Stimulated activated CD8-positive, alpha-beta memory T cell treated with anti-CD3 and anti-CD28 coated beads, Interleukin-4, amount 100 ng/mL, for 1 hour (primary cell): ENCODE measurements around the gene ABI3BP.
"Not testable (repeated sequence)": the region's sequence is repeated elsewhere in the genome, so short reads cannot be mapped to it uniquely, and the experiment has no call there.

Experiments used
- DNase-seq, 2 donors: peaks; one replicate each; pipeline ENCODE4 v3.0.0-alpha.2; 2020; ENCODE audit warnings: low read depth in 2 of 2, low spot score in 1 of 2

ABI3BP gene, protein sequence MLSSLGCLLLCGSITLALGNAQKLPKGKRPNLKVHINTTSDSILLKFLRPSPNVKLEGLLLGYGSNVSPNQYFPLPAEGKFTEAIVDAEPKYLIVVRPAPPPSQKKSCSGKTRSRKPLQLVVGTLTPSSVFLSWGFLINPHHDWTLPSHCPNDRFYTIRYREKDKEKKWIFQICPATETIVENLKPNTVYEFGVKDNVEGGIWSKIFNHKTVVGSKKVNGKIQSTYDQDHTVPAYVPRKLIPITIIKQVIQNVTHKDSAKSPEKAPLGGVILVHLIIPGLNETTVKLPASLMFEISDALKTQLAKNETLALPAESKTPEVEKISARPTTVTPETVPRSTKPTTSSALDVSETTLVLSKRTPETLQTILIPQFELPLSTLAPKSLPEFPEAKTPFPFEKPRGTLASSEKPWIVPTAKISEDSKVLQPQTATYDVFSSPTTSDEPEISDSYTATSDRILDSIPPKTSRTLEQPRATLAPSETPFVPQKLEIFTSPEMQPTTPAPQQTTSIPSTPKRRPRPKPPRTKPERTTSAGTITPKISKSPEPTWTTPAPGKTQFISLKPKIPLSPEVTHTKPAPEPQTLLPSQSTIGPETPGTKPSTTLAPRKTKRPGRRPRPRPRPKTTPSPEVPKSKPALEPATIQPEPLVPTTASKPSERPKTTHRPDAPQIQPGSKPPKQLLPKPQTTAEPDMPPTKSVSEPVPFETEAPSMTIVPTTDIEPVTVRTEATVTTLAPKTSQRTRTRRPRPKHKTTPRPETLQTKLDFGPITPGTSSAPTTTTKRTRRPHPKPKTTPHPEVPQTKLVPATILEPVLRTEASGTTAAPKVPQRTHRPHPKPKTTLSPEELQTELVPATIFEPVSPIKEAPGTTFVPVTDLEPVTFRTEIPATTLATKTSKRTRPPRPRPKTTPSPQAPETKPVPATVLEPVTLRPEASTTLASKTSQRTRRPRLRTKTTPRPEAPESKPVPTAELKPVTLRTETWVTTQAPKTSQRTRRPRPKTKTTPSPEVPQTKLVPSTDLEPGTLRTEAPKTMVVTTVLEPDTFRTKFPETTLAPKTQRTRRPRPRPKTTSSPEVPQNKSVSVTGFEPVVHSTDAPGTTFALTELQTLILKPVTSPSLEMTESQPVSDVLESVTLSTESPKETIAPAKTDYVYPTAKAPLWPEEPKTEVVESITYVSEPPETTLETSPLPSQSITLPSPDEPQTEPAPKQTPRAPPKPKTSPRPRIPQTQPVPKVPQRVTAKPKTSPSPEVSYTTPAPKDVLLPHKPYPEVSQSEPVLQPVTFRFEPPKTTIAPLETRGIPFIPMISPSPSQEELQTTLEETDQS (N-terminal part only)

DNA sequence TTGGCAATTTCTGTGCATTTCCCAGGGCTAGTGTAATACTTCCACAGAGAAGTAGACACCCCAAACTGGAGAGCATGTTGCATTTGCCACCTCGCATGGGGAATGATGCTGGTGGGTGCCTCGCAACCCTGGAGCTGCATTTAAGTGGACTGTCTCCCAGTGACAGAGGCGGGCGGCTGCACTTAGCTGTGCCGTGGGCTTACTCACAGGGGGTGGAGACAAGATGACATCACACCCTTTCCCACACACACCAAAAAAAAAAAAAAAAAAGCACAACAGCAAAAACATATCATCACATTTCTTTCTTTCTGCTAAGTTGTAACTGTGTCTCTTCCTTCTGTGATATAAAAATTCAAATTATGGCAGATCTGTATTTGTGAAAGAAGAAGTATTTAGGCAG is at the start of gene ABI3BP:
Gene ABI3BP (minus strand): TSS at position 113 of the 400 bp plus-strand sequence. CDS start 37 bp downstream, at position 76.
- no peak for DNase-seq

DNA sequence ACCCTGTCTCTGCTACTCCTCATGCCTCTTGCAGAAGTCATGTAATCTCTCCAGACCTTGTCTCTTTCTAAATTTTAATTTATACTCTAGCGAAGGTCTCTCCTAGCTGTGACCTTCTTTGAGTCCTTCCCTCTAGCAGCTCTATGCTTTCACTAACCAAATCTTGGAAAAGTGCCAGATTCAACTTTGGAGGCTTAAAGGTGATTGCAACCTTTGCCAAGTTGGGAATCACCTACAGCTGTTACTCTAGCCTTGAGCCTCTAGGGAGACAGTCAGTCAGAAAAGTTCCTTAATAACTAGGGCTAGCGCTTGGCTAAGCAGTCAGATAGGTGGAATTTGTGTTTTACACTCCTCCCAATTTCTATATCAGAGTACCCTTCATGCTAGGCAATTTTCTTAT is 46.1 kb upstream of the ABI3BP start:
- DNase-seq: no peak

DNA sequence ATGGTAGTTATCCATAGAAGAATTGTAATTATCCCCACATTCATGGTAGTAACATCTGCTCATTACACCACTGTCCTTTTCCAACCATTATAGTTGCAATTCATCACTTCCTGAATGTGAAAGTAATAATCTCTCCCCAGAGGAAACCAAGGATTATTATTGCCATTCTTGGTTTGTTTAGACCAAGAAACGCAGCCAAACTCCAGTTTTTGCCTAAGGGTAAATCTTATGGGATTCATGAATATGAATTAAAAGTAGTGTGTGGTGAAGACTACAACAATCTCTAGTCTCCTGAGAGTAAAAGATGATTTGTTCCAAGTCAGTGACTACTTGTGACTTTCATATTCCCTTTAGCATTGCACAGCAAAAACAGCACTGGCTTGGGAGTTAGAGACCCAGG is 45.7 kb upstream of the ABI3BP start:
- no peak for DNase-seq

DNA sequence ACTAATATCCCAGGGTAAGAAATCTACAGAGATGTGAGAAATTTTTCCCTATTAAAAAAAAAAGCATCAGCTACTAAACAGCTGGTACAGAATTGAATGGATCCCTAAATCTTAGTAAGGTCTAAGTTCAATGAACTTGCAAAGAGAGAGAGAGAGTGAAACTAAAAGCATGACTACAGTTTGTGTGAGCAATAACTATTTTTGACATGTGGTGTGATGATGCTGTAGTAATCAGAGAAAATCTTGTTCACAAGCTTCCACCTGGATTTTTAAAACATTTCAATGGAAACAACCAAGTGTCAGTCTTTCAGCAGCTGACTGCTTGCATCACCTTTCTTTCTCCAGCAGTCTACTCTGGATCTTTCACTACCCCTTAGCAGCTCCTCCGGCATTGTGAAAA is 45.2 kb upstream of the ABI3BP start:
- no peak for DNase-seq

DNA sequence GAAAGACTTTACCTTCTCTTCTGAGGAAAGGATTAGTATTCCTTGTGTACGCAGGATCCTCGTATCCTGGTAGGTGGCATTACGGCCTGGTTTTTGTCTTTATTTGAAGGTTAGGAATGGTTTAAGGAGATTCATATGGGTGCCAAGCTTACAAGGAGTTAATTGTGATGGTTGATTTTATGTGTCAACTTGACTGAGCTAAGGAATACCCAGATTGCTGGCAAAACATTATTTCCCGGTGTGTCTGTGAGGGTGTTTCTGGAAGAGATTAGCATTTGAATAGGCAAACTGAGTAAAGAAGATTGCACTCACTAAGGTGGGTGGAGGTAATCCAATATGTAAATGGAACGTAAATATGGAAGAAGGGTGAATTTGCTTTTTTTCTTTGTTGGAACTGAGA is 44.4 kb upstream of the ABI3BP start:
- DNase-seq: no peak

DNA sequence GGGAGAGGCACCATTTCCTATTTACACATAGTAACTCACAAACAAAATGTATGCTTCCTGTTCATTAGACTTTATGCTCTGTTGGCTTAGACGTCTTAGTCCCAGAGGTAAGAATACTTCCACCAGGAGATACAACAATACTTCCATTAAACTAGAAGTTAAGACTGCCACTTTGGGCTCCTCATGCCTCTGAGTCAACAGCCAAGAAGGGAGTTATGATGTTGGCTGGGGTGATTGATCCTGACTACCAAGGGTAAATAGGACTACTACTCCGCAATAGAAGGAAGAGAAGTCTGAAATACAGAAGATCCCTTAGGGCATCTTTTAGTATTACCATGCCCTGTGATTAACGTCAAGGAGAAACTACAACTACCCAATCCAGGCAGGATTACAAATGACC is 43.5 kb upstream of the ABI3BP start:
- DNase-seq: no peak

DNA sequence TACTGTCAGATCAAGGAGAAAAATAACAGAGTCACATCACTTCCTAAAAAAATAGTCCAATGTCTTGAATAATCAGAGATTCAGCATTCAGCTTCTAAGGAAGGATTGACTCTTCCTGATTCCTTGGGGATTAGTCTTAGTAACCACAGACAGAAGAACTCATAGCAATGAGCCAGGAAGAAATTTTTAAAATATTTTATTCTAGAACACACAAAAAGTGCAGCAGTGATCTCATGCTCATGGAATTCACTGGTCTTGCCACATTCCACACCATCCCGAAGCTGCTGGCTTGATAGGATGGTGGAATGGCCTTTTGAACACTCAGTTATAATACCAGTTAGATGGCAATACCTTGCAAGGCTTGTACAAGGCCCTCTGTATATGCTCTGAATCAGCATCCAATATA is 43.0 kb upstream of the ABI3BP start:
- no peak for DNase-seq

DNA sequence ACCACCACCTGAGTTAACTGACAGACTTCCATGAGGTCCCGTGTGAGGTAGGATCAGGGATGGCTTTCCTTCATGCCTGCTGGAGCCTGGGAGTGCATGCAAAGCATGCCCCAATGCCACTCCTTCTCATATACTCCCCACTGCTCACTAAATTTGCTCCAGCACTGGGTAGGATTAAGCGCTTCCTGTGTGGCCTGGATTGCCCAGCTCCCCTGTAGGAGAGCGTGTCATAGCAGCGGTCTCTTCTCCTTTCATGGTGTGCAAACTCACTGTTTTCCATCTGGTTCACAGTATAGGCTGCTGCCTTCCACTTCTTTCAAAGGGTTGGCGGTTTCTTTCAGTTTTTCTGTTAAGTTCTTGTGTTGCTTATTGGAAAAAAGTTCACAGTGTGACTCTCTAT is 34.1 kb upstream of the ABI3BP start:
- DNase-seq: no peak

DNA sequence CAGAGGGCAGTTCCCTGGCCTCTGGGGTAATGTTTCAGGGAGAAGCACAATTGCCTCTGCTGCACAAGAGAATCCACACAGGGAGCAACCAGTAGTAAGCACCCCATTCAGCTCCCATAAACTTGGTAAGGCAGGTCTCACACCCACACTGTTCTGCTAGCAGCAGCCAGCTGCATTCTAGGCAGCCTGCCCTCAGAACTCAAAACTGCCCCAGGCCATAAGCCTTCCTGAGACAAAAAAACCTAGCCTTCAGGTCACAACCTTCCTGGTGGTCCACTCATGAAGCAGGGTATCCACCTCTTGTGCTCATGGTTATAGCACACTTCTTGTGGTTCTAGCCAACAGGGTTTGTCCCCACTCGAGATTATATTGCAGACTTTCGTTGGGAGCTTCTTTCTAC is 33.7 kb upstream of the ABI3BP start:
- DNase-seq: no peak

DNA sequence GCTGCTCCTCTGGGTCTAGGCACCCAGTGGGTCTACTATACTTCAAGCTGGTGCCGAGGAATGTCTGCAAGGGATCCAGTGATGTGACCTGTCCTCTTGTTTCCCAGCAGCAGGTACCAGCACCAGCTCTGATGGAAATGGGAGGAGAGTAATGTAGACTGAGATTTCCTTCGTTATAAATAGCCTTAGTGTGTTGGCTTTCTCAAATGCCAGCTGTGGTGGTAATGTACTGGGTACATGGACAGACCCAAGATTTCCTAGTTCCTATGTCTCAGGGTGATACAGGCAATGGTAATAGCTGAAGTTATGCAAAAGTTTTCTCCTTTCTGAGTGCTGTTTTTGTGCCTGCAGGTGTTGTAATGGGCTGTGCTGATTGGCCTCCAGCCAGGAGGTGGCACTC is 33.0 kb upstream of the ABI3BP start:
- DNase-seq: no peak

DNA sequence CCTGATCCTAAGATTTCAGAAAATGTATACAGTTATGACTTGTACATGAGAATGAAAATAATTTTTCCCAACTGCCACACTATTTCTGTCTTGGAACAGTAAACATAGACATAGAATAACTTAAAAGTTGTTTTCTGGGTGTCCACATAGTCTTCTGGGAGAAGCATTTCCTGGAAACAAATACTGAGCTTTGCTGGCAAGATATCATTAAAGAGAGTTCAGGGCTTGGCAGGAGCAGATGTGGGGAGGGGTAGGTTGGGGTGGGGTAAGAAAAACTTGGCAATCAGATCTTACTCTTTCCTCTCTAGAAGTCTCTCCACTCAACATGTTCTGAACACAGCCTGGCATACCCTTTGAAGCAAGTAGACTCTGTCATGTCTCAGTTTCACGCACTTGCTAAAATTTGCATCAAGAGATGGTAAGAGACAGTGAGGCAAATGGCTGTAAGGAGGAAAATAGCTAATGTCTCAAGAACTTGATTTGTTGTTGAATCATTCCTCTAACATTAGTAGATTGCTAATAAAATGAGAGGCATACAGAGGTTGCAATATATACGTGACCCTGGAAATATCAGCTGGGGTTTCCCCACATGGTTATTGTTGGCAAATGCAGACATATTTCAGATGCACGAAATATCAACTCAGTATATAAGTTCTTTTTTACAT is 27.3 kb upstream of the ABI3BP start:
- no peak for DNase-seq

DNA sequence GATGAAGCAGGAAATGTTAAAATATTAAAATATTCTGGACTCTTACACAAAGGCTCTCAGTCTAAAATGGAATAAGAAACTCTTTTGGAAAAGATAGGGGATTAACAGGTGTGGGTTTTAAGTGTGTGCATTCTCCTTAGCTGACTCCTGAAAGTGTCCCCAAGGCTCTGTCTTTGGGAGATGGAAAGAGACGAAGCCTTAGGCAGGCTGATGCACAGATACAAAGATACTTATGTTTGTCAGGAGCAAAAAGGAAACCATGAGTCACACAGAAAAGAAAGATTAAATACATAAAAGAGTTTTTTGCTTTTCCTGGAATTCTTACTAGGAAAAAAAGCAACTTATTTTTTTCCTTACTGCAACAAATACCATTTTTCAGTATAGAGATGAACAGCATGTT is 23.8 kb upstream of the ABI3BP start:
- no peak for DNase-seq

DNA sequence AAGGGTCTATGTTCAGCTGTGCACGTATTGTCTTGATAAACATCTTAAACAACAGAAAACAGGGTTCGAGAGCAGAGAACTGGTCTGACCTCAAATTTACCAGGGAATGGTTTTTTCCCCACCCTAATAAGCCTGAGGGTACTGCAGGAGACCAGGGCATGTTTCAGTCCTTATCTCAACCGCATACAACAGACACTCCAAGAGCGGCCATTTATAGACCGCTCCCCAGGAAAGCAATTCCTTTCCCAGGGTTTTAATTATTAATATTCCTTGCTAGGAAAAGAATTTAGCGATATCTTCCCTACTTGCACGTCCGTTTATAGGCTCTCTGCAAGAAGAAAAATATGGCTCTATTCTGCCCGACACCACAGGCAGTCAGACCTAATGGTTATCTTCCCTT is 19.1 kb upstream of the ABI3BP start:
- DNase-seq: not testable (repeated sequence)

DNA sequence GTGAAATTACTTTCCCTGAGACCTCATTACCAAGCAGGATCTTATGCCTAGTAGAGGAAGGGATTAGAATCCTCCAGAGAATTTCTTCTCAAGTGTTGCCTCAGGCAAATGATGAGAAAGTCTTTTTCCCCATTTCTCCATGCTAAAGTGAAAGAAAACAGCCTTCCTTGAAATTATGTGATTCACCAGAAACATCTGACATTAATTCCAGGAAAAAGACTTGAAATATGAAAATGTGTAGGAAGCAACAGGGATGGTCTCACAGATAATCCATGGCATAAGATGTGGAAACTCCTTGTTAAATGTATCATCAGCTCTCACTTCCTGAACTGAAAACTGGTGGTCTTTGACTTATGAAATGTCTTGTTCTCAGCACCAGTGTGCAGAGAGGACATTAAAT is 17.9 kb upstream of the ABI3BP start:
- no peak for DNase-seq

DNA sequence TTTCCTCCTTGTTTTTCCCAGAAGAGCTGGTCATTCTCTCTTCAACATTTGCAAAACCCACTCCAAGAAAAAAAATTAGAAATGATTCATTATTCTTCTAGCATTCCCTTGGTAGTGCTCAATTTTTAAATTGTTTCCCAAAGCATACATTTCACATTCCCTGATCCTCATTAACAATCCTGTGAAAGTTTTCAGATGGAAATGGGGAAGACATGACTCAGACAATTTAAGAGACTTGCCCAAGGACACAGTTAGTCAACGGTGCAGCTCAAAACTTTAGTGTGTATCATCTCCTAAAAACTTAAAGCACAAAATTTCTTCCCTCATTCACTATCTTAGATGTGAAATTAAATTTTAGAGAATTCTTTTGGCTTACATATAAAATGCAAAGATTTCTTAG is 17.1 kb upstream of the ABI3BP start:
- no peak for DNase-seq

DNA sequence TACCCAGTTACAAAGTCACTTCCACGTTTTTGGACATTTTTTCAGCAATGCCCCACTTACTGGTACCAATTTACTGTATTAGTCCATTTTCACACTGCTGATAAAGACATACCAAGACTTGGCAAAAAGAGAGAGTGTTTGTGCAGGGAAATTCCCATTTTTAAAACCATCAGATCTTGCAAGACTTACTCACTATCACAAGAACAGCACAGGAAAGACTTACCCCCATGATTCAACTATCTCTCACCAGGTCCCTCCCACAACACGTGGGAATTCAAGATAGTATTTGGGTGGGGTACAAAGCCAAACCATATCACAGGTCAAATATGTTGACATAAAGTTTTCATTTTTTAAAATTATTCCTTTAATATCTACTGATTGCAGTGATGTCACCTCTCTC is 16.2 kb upstream of the ABI3BP start:
- no peak for DNase-seq

DNA sequence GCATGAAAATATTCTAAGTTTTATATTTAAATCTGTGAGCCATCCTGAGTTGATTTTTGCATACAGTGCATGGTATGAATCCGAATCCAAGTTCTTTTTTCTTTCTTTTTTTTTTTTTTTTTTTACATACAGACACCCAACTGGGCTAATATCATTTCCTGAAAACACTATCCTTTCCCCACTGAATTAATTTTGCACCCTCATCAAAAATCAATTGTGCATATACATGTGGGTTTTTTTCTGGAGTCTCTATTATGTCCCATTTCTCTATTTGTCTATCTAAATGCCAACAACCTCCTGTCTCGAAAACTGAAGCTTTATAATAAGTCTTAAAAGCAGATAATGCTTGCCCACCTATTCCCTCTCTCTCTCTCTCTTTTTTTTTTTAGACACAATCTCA is 5.9 kb upstream of the ABI3BP start:
- DNase-seq: no peak

DNA sequence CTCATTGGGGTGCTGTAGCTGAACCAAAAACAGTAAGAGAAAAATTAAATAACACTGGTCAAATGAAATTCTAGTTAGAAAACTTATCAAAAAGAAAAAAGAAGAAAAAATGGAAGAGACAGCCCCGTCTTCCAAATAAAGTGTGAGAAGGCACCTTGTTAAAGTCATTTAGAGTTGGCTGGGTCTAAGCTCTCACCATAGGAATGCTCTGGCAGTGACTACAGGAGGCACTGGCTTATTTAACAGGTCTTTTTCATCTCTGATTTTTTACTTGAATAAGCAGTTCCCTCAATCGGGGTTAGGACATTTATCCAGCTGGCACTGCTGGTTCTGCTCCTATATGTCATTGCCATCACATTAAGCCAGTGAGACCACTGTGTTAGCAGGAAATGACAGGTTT is 1.6 kb upstream of the ABI3BP start:
- no peak for DNase-seq

DNA sequence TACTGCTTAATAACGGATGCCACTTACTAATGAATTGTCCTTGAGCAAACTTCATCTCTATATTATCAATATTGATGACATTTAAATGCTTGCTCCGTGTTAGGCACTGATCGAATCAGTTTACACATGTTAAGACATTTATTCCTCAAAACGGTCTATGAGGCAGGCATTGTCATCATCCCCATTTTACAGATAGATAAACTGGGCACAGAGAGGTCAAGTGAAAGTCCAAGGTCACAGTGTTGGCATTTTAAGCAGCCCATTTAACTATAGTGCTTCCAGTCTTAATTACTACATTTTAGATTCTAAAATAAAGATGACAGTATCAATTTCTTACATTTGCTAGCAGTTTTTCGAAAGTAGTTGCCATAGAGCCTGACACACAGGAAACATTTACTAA is 966 bp upstream of the ABI3BP start:
- no peak for DNase-seq

DNA sequence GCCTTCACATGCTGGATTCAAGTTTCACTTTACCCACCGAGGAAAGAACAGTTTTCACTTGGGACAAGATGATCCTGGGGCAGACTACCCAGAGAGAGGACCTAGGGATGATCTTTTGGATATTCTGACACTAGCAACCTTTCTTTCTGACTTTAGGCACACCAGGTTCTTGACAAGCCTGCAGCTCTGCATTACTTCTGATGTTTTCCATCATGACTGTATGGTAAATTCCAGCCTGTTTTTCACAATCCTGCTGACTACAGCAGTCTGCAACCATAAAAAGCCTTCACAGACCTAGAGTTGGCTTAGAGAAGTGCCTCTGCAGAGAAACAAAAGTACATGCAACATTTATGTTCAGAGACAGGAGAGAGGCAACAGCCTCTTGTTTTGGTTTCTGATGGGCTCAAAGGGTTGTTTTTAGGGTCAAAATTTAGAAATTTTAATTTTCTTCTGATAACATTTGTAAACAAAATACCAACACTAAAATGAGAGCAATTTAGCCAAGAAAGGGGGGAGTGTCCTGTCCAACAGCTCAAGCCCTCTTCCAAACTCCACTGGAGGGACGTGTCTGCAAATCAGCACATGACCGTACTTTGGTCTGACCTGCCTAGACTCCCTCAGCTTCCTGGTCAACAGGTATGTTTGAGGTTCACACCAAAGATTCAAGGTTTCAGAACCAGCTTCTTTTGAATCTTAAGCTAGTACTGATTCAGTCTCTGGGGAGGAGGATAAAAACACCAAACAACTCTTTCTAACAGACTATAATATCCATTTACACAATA is 799 bp downstream of the ABI3BP start:
- no peak for DNase-seq
